T follicular helper cell (primary cell): ENCODE data around the gene PSD4.
"Not testable (repeated sequence)": the region's sequence is repeated elsewhere in the genome, so short reads cannot be mapped to it uniquely, and the experiment has no call there.

Experiments used
- DNase-seq: peaks from one replicate; pipeline ENCODE4 v3.0.0-alpha.2; 2020; ENCODE audit warnings: low read depth

The PSD4 gene

DNA sequence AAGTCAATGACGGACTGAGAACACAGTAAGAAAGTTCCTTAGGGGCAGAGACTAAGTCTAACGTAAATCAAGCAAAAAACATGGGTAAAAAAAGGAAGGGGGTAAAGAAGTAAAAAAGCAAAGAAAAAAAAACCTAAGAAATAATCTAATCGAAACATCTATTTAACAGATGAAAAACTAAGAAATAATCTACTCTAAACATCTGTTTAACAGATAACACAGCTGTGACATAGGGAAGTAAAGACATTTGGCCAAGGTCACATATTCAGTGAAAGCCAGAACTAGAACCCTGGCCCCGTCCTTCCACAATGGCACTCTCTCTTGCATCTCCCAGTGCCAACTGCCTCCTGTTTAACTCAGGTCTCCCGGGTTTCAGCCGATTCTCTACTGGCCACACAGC is 48.1 kb downstream of the PSD4 start:
- no peak for DNase-seq

DNA sequence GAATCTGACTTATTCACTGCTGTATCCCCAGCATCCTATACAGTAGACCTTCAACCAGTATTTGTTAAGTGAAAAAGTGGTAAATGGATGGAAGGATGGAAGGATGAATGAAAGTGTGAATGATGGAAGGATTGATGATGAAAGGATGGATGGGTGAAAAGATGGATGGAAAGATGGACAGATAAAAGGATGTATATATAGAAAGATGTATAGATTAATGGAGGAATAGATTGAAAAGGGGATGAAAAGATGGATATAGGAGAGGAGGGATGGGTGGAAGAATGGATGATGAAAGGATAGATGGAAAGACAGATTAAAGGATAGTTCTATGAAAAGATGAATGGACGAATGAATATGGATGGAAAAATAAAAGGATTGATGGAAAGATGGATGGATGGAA is 50.0 kb downstream of the PSD4 start:
- no peak for DNase-seq

DNA sequence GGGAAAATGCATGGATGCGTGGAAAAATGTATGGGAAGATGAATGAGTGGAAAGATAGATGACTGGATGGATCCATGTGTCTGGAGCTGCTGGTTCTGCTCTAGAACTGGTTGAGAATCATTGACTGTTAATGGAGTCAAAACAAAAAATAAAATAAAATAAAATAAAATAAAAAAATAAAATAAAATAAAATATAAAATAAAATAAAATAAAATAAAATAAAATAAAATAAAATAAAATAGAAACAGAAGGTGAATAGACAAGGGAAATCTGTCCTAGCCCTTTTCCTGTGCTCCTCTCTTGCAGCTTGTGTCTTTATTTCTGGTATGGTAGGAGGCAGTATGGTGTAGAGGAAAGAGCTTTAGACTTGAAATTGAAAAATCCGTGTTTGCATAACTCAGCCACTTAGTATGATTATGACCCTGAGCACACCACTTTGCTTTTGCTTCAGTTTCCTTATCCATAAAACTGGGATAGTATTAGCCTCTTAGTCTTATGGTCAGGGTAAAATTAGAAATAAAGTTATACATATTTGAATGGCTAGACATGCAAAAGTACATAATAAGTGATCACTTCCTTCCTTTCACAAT is 51.0 kb downstream of the PSD4 start:
- no peak for DNase-seq

DNA sequence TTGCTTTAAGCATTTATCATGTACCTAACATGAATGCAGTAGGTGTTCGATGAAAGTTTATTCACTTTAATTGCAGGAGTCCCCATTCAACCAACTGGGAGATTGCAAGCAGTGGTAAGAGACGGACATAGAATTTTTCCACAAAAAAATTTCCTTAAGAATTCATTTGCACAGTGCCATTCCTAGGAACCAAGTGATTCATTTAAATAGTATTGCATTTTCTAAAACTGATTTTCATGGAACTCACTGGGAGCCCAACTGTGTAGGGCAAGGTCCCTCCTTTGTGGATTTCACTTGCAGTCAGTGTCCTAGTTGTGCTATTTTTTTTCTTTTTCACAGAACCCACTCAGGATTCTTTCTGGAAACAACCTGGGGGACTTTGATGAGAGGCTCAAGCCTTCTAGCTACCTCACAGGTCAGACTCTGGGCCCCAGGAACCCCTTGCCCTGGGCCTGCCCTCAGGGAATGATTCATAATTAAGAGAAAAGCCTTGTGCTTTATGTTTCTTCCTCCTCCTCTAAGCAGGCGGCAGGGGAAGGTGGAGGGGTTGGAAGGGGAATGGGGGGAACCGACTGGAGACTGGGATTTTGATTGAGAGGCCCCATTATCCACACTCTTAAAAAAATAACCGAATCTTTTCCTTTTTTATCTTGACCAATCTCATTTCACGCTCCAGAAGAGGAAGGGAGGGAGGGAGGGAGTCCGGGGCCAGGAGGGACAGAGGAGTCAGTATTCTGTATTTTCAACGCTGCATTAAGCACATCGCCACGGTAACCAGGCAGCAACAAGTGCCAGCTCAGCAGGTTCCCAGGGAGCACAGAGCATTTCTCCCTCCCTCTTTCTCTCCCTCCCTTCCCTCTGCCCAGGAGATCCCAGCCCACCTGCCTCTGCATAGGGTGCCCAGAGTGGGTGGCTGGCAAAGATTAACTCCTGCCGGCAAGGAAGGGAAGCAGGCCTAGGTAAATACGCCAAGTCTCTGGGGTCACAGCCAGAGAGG is 51.8 kb downstream of the PSD4 start:
- no peak for DNase-seq

DNA sequence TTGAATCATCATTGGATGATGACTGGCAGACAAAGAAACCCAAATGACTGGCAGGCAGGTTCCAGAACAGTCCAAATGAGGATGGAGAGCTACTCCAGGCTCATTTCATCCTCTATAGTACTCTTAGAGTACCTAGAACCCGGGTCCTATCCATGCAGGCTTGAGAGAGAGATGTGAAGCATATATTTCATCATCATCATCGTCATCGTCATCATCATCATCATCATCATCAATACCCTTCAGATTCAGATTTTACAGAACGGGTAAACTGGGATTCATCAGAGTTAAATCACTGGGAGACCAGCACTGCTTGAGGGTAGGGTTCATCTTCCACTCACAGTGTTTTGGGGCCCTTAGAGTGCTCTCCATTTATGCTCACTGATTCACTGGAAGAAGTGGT is 52.7 kb downstream of the PSD4 start:
- no peak for DNase-seq

DNA sequence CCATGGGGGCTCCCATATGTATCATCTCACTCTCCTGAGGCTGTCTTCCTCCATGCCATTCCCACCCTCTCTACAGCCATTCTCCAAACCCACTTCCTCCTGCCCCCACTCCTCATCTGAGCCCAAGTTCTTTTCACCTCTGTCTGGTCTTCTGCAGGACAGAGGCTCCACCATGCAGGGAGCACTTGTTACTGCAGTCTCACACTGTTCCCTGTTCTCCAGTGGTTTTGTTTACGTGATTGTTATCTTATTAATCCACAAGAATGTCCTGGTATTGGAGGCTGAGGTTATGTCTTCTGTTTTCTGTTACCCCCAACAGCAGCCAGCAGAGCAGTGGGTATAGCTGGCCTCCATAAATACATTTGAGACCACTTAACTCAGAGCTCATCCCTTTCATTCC is 53.5 kb downstream of the PSD4 start:
- no peak for DNase-seq

DNA sequence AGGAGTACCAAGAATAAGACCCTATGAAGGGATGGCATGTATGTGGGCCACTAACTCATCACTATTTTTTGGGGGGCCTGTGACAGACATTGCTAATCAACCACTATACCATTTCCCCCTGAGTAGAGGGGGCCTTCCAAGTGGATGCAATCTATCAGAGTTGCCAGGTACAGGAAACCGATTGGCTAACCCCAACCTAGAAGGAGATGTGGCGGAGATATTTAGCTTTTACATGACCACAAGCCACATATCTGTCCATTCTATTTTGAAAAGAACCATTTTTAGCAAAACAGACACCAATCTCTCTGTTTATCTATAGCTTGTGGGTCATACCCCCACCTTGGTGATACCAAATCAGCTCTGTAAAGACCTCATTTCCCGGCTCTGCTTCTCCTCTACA is 53.9 kb downstream of the PSD4 start:
- DNase-seq = no peak

DNA sequence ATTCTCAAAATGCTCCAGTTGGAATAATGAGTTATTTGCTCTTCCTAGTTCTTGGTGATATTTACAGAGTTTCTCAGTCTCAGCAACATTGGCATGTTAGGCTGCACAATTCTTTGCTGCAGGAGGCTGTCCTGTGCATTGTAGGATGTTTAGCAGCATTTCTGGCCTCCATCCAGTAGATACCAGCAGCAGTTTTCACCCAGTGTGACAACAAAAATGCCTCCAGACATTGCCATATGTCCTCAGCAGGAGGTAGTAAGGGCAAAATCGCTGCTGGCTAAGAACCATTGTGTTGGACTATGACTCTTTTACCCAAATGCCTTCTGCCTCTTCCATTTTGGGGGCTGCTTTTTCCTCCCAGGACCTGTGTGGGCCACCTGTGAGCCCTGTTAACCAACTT is 54.6 kb downstream of the PSD4 start:
- no peak for DNase-seq

DNA sequence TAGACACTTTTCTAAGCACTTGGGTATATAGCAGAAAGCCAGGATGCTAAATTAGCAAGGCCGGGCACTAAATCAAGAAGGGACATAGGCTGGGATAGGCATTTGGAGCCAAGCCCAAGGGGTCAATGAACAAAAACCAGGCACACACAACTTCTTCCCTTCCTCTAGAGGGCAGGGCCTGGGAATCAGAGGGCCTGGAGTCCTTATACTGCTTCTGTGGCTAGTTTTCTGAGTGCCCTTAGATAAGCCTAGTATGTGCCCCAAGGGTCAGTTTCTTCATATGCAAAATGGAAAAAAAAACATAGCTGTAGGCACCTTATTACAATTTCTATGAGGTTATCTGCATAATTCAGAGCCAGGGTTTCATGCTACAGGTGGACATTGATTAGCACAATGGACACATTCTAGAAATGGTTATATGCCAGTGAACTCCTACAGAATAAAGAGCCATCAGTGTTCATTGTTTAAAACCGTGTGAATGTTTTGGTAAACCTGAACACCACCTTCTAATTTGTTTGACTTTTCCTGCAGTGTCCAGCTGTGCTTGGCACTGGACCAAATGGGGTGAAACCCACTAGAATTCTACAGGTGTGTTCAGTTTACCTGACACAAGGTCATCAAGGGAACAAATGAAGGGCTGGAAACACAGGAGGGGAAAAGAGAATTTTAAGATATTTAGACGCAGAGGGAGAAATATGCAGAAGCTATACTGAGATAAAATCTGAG is 55.4 kb downstream of the PSD4 start:
- DNase-seq = no peak

DNA sequence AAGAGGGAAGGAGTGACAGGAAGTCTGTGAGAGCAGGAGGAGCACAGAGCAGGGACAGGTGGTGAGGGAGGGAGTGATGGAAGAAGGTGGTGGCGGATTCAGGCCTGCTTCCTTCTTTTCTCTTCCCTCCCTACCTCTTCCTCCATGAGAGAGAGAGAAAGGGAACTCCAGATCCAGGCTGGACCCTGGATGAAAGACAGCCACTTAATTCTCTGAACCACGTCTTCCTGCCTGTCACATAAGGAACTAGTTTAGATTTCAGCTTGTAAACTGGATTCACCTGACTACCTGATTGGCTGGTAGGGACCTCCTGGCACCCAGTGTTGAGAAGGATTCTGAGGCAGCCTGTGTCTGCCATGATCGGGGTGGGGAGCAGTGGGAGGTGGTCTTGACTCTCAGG is 56.0 kb downstream of the PSD4 start:
- DNase-seq = no peak

DNA sequence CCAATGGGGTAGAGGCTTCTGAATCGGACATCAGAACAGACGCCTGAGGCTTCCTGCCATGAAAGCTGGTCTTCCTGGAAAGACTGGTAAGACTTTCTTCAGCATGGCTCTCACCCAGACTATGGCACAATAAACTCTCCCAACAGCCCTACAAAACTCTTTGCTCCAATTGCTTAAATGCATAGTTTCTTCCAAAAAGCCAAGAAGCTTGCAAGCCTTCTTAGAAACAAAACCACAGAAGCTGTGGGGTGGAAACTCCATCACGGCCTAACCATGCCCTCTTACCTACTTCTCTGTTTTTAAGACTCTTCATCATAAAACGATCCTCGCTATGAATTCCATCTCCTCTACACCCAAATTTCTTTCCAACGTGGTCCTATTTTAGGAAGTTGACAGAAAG is 56.8 kb downstream of the PSD4 start:
- no peak for DNase-seq

DNA sequence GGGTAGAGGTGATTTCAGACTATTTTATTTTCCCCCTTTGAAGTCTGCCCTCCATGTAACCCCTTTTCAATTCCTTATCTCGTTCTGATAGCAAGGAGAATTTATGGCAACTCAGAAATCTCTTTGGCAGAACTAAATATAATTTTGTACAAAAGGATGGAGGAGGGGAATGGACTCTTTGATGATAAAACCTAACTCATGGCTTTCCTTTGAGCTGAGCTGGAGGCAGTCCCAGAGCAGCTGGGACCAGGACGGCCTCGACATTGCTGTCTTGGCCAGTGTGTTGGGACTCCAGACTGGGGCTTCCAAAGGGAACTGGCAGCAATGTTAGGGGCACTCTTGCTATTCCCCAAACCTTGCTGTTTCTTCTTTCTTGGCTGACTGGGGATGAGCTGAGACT is 57.3 kb downstream of the PSD4 start:
- no peak for DNase-seq

DNA sequence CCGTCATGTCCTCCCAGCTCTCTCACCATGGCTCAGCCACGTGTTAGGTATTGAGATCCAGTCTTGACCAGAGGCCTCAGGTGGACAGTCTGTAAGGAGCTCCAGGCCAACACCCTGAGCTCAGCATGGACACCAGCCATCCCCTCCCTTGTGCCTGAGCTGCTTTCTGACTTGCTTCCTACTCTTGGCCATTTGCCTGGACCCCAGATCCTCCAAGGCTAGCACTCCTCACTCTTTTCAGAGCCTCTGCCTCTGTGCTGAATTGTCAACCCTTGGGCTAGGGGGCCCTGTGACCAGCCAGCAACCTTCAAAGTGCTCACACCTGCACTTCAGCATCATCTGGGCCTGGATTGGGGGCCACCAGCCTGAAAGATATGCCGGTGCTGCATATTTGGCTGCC is 58.4 kb downstream of the PSD4 start:
- no peak for DNase-seq

DNA sequence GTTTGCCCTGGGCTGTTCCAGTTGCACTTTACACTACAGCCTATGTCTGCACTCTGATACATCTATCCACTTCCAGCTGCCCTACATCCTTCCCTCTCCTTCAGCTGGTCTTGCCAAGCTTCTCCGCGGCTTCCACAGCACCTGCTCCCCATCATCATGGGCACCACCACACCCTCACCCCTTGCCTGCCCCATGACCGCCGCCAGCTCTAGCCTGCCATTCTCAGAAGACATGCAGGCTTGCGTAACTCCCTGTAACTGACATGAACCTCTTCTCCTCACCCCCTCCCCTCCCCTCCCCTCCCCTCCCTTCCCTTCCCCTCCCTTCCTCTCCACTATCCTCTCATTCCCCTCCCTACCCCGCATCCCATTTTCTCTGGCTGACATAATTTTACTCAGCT is 59.0 kb downstream of the PSD4 start:
- DNase-seq = no peak

DNA sequence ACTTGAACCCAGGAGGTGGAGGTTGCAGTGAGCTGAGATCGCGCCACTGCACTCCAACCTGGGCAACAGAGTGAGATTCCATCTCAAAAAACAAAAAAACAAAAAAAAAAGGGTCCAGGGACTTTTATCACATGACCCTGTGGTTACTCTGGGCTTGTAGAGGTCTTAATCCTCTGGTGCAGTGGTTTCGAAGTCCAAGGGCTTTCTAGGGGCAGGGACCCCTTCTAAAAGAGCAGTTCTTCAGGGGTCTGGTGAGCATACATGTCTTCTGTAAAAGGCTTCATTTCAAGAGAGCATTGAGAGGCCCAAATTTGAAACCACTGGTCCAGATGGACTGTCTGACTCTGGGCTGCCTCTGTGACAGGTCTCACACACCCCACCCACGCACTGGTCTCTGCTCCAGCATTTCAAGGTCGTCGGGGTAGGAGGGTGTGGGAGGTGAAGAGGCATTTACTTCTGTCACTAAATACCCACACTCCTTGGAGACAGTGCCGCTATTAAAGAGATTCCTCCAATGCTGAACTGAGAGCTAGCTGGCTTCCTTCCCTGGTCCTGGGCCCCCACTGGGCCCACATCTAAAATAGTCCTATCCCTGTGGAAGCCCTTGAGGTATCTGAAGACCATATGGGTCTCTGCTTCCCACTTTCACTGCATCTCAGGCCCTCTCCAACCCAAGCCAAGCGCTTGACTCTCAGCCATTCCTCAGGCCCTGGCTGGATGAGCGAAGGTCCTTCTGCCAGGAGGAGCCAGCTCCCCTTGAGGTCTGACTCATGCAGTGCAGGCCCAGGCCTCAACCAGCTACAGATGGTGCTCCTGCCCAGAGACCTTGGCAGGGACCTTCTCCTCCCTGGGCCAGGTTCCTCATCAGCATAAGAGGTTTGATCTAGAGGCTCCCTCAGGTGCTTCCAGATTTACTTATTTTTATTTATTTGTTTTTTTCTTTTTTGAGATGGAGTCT is 60.1 kb downstream of the PSD4 start:
- DNase-seq = no peak

DNA sequence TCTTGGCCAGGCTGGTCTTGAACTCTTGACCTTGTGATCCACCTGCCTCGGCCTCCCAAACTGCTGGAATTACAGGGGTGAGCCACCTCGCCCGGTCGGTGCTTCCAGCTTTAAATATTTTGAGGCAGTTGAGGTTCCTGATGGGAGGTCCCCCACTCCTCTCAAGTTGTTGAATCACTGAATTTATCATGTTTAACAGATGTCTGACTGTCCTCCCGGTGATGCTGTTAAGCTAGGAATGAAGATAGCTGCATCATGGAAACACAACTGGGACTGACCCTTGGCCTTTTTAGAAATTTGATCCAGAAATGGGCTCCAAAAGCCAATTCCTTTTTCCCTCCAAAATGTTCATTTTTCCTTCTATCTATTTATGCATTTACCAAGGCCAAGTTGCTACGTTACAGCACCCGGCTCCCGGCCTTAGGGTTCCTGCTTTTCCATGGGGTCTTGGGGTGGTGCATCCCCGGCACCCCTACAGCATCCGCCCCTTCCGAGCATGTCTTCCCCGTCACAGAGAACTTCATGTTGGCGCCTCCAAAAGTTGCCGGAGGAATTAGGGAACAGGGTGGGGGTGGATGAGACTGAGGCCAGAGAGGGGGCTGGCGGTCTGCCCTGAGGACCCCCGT is 61.1 kb downstream of the PSD4 start:
- DNase-seq = no peak

DNA sequence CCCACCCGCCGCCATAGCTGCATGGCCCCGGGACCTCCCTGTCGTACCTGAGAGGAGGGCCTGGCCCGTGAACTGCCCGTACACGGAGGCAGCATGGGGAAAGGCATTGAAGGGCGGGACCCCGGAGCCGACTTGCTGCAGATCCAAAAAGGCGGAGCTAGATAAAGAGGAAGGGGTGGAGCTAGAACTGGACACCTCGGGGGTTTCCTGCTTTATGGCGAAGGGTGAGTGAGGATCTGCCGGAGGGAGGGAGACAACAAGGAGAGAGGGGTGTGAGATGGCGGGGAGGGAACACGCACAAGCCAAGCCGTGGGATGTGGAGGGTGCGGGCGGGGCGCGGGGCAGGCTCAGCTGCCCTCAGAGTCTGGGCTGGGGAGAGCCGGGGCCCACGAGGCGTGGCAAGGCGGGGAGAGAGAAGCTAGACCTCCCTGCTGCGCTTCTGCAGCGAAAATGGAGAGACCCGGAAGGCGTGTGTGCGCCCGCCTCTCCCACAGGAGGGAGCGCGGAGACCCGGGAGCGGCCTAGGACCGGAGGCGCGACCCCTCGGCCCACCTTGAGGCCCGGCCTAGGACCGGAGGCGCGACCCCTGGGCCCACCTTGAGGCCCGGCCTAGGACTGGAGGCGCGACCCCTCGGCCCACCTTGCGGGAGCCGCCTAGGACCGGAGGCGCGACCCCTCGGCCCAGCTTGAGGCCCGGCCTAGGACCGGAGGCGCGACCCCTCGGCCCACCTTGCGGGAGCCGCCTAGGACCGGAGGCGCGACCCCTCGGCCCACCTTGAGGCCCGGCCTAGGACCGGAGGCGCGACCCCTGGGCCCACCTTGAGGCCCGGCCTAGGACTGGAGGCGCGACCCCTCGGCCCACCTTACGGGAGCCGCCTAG is 61.8 kb downstream of the PSD4 start:
- DNase-seq = not testable (repeated sequence)

DNA sequence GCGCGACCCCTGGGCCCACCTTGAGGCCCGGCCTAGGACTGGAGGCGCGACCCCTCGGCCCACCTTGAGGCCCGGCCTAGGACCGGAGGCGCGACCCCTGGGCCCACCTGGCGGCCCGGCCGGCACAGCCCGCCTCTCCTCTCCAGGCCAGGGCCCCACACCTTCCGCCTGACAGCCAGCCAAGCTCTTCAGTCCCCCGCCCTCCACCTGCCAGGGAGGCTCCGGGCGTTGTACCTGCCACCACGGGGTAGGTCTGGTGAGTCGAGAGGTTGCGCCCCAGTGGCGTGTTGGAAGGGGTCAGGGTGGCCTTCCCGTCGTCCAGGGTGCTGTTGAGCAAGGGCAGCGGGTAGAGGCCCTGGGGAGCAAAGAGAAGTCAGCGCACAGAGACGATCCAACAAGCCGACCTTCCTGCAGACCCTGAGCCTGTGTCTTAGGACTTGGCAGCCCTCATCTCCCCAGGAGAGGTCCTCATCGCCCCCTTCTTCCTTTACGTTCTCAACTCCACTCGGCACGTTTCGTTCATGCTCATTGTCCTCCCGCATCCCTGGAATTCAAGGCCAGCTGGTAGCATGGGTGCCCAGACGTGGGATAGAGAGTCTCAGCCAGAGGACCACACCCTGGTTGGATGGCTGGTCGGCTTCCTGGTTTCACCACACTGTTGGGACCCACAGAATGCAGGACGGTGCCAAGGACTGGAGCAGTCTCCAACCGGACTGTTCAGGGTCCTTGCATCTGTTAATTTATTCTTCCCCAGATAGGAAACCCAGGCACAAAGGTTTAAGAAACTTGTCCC is 62.8 kb downstream of the PSD4 start:
- DNase-seq = no peak

DNA sequence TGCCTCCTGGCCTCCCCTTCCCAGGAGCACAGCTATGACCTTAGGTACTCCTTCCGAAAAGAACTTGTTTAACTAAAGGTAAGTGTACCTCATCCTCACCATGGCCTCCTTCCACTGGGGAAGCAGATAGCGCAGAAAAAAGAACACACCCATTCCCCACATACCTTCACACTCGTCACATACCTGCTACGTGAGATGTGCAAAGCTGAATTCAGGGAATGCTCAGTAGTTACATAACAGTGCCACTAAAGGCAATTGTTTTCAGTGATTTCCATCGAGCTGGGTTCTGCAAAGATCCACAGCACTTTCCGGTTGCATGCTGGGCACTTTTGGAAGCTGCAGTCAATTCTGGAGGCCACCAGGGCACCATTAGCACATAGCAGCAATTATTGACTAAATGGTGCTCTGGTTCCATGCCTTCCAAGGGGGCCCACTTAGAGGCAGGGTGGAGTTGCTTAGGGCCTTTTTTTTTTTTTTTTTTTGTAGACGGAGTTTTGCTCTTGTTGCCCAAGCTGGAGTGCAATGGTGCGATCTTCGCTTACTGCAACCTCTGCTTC is 63.9 kb downstream of the PSD4 start:
- DNase-seq = no peak
